IMR-90 (cell line): ENCODE results near the gene KRTCAP2. TPM values are rescaled to one million over a fixed set of nuclear protein-coding genes. Genes with fewer than 3 reads are reported as not detected.

Source experiments
- CTCF ChIP-seq: conservative IDR thresholded peaks from 2 replicates; pipeline ENCODE4 v1.5.1; 2012; ENCODE audit warnings: mild to moderate bottlenecking, low read depth, low read length, improper control_type of control experiment
- POLR2A ChIP-seq: IDR thresholded peaks from 2 replicates; pipeline ENCODE4 v1.6.1; 2012; ENCODE audit warnings: mild to moderate bottlenecking, low read depth, low read length
- polyA plus RNA-seq, 3 experiments: library from polyadenylated mRNA; depleted of rRNA; stranded (reverse); fragments of >200 nt; gene quantifications; 2 replicates each; pipeline ENCODE4 v1.2.3, GENCODE V29; 2012; ENCODE audit warnings: low replicate concordance in 1 of 3
- total RNA-seq: library from RNA; depleted of rRNA; stranded (reverse); fragments of >200 nt; gene quantifications from 2 replicates; pipeline ENCODE4 v1.2.3, GENCODE V29; 2012

Gene KRTCAP2
- total and polyA plus RNA-seq, 2 of the 4 experiments (the other 2 are of a cell fraction): 76.7 to 232 TPM

GRCh38 chr1:155175281-155175926 is 2.3 kb upstream of the KRTCAP2 start (continued):
- TF ChIP-seq CTCF (no peak), POLR2A (no peak)
